K562 (cell line): ENCODE measurements around the gene CST9L. TPM values are rescaled to one million over a fixed set of nuclear protein-coding genes. Genes with fewer than 3 reads are reported as not detected.

ENCODE experiments used
- ATAC-seq: fragments of 200-7000 bp; cut with Tn5 transposase; 3 replicates; pipeline ENCODE4 v1.9.1; 2020; ENCODE audit warnings: moderate library complexity
- BruUV-seq: library from RNA; stranded (reverse); fragments of 400-500 nt; replicated peaks from 2 replicates; lab custom pipeline; 2021; lab: Mats Ljungman, UMichigan
- CTCF ChIA-PET: fragments of 300-600 bp; formaldehyde crosslinking; extraction: SDS; loops from one replicate; lab custom pipeline; 2021; ENCODE audit warnings: low intra/inter-chr PET ratio; lab: Yijun Ruan, JAX
- POLR2A ChIA-PET: fragments of 300-600, 350-650 bp; sonication (Branson Sonifier 250); formaldehyde crosslinking; extraction: SDS; loops from one replicate; lab custom pipeline; 2021; ENCODE audit warnings: antibody characterized with exemption, inconsistent platforms; lab: Yijun Ruan, JAX
- DNase-seq, 4 experiments: peaks; one replicate each; pipeline versions ENCODE4 v3.0.0 to v3.0.0-alpha.2; 2011 to 2018; ENCODE audit warnings: low spot score in 3 of 4, mixed read lengths in 3 of 4; ENCODE audit errors: extremely low read depth in 1 of 4
- FAIRE-seq: peaks from 2 replicates; lab custom pipeline; 2011; peaks lifted over from hg19 to GRCh38; lab: Jason Lieb, UNC
- H2AFZ ChIP-seq: 2 replicates; pipeline ENCODE4 v1.6.0; 2011; ENCODE audit warnings: low read depth, low read length, control low read depth, inconsistent platforms
- H3K27ac ChIP-seq: fragments of 200-600 bp; 3 replicates; pipeline ENCODE4 v1.8.0; 2011; ENCODE audit warnings: low read depth, mild to moderate bottlenecking, control low read depth, inconsistent platforms, low read length, moderate library complexity, mixed read lengths; ENCODE audit errors: extremely low read depth
- H3K27me3 ChIP-seq, 2 experiments: fragments of 300-600 bp in 1 of 2; 2 replicates in 1 of 2; 3 replicates in 1 of 2; pipeline versions ENCODE4 v1.6.0 to v1.8.0; 2011; ENCODE audit warnings: inconsistent platforms in 2 of 2, low read length in 2 of 2, mild to moderate bottlenecking in 1 of 2, mixed read lengths in 1 of 2, moderate library complexity in 1 of 2; ENCODE audit not compliant: control insufficient read depth in 2 of 2, insufficient read depth in 2 of 2
- H3K36me3 ChIP-seq: fragments of 300-600 bp; 3 replicates; pipeline ENCODE4 v1.8.0; 2011; ENCODE audit warnings: mild to moderate bottlenecking, low read length, inconsistent platforms; ENCODE audit not compliant: control insufficient read depth, insufficient read depth
- H3K4me1 ChIP-seq, 2 experiments: fragments of 200-600 bp in 1 of 2; replicated peaks in 1 of 2; 2 replicates in 1 of 2; 3 replicates in 1 of 2; pipeline versions ENCODE4 v1.5.1 to v1.8.0; 2011; ENCODE audit warnings: inconsistent platforms in 2 of 2, low read length in 2 of 2, mild to moderate bottlenecking in 1 of 2, mixed read lengths in 1 of 2, moderate library complexity in 1 of 2; ENCODE audit not compliant: control insufficient read depth in 2 of 2, insufficient read depth in 2 of 2
- H3K4me2 ChIP-seq: 2 replicates; pipeline ENCODE4 v1.6.1; 2011; ENCODE audit warnings: low read length, control low read depth, inconsistent platforms, mixed read lengths; ENCODE audit not compliant: insufficient read depth
- H3K4me3 ChIP-seq: fragments of 200-600 bp; sonication (generic), shearing (Covaris generic); 2 replicates; pipeline ENCODE4 v1.5.1; 2016; ENCODE audit warnings: control low read depth, inconsistent platforms
- H3K79me2 ChIP-seq: fragments of 200-600 bp; 3 replicates; pipeline ENCODE4 v1.8.0; 2011; ENCODE audit warnings: low read length, inconsistent platforms; ENCODE audit not compliant: control insufficient read depth, insufficient read depth
- H3K9ac ChIP-seq, 2 experiments: 2 replicates each; pipeline versions ENCODE4 v1.6.0 to v1.6.1; 2011; ENCODE audit warnings: low read depth in 2 of 2, low read length in 2 of 2, control low read depth in 1 of 2, inconsistent platforms in 1 of 2, mild to moderate bottlenecking in 1 of 2, mixed read lengths in 1 of 2; ENCODE audit not compliant: insufficient read depth in 1 of 2
- H3K9me1 ChIP-seq: one replicate; pipeline ENCODE4 v1.6.0; 2011; ENCODE audit warnings: inconsistent platforms, mild to moderate bottlenecking, low read length, moderate library complexity; ENCODE audit not compliant: control insufficient read depth, insufficient read depth
- H3K9me3 ChIP-seq: replicated peaks from 2 replicates; pipeline ENCODE4 v1.5.1; 2011; ENCODE audit warnings: low read depth, low read length, inconsistent platforms; ENCODE audit not compliant: control insufficient read depth, insufficient read depth
- H4K20me1 ChIP-seq: replicated peaks from 2 replicates; pipeline ENCODE4 v1.6.1; 2011; ENCODE audit warnings: low read length, inconsistent platforms, mixed read lengths; ENCODE audit not compliant: control insufficient read depth, insufficient read depth
- IFI16 ChIP-seq: fragments of 250-450 bp; sonication (Bioruptor Pico); IDR thresholded peaks from 2 replicates; pipeline ENCODE4 v2.1.2; 2022; ENCODE audit warnings: mild to moderate bottlenecking, inconsistent platforms
- MTA3 ChIP-seq: fragments of 450-650 bp; formaldehyde crosslinking; IDR thresholded peaks from 2 replicates; pipeline ENCODE4 v1.6.1; 2017; ENCODE audit warnings: mild to moderate bottlenecking, borderline replicate concordance
- PRMT5 ChIP-seq: sonication (generic); formaldehyde crosslinking; IDR thresholded peaks from 2 replicates; pipeline ENCODE4 v1.5.0; 2020; ENCODE audit warnings: missing genetic modification reagents
- TARDBP ChIP-seq: fragments of 450-650 bp; IDR thresholded peaks from 2 replicates; pipeline ENCODE4 v1.6.1; 2016
- ZZZ3 ChIP-seq: fragments of 450-650 bp; IDR thresholded peaks from 2 replicates; pipeline ENCODE4 v1.6.1; 2016; ENCODE audit warnings: antibody characterized with exemption, mild to moderate bottlenecking, moderate library complexity
- WGBS: fragments of 100-300 bp; shearing (Covaris generic); methylation state at CpG from one replicate; pipeline ENCODE4 v1.1.6; 2016; ENCODE audit warnings: low coverage, mixed read lengths; ENCODE audit not compliant: insufficient coverage; ENCODE audit errors: missing lambda C conversion rate; 5-methylcytosine and 5-hydroxymethylcytosine counted together
- in situ Hi-C: fragments of 300-500 bp; cut with MboI; formaldehyde crosslinking; loops from 4 replicates; pipeline ENCODE4 v1.15.0; 2018; ENCODE audit warnings: inconsistent platforms, mixed read lengths
- intact Hi-C: fragments of 100-400 bp; cut with micrococcal nuclease; formaldehyde crosslinking; loops from 2 replicates; pipeline ENCODE4 v1.14.2; 2022
- polyA plus RNA-seq, 8 experiments: library from polyadenylated mRNA; depleted of rRNA in 4 of 8; stranded (reverse) in 5 of 8; unstranded in 3 of 8; fragments of >200 nt; fragmentation: Nextera tagmentation in 2 of 8; fragmentation: Illumina TruSeq in 1 of 8; extraction: Ambion mirVana in 2 of 8; extraction: Trizol in 1 of 8; gene quantifications; 2 replicates each; pipeline versions ENCODE4 v1.2.1 to v1.2.3, GENCODE V29; 2011 to 2014; ENCODE audit warnings: inconsistent platforms in 1 of 8, missing spikeins in 1 of 8
- total RNA-seq, 7 experiments: library from RNA; depleted of rRNA in 6 of 7; stranded (reverse); fragments of >200 nt in 6 of 7; fragmentation: Illumina TruSeq in 2 of 7; extraction: Trizol in 2 of 7; gene quantifications; 2 replicates each; pipeline versions ENCODE4 v1.2.1 to v1.2.3, GENCODE V29; 2011 to 2021; ENCODE audit warnings: low replicate concordance in 1 of 7
- TF ChIP-seq, protein P1 (sequence below): fragments of 450-650 bp; formaldehyde crosslinking; IDR thresholded peaks from 2 replicates; pipeline ENCODE4 v1.4.0; 2020; ENCODE audit warnings: mild to moderate bottlenecking, mixed read lengths
- TF ChIP-seq, protein P2 (sequence below), 3 experiments: IDR thresholded peaks in 2 of 3; conservative IDR thresholded peaks in 1 of 3; 2 replicates each; pipeline ENCODE4 v1.5.1; 2011 to 2012; ENCODE audit warnings: low read length in 3 of 3, mild to moderate bottlenecking in 3 of 3, control low read depth in 2 of 3, improper control_type of control experiment in 1 of 3, inconsistent platforms in 1 of 3, low read depth in 1 of 3, mixed read lengths in 1 of 3, moderate library complexity in 1 of 3; ENCODE audit not compliant: insufficient read depth in 2 of 3

The CST9L gene
- total and polyA plus RNA-seq, 9 of the 15 experiments (the other 6 are each of a cell fraction or from before 2014, with no cell fraction given), result not detected

DNA sequence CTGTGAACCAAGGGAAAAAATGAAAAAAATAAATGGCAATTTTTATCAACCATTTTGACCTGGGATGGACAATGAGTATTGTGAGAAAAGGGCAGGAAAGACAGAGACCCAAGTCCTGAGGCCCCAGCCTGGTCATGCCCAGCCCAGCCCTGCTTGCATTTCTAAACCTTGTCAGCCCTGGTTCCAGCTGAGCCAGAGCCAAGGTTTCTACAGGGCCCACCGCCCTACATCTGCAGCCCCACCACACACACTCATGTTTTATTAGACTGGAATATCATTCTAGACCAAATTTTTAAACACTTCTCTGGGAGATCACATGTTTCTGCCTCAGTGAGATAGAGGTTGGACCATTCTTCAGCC is 667 bp upstream of the CST9L start (continued):
- TF ChIP-seq TARDBP, result no peak

DNA sequence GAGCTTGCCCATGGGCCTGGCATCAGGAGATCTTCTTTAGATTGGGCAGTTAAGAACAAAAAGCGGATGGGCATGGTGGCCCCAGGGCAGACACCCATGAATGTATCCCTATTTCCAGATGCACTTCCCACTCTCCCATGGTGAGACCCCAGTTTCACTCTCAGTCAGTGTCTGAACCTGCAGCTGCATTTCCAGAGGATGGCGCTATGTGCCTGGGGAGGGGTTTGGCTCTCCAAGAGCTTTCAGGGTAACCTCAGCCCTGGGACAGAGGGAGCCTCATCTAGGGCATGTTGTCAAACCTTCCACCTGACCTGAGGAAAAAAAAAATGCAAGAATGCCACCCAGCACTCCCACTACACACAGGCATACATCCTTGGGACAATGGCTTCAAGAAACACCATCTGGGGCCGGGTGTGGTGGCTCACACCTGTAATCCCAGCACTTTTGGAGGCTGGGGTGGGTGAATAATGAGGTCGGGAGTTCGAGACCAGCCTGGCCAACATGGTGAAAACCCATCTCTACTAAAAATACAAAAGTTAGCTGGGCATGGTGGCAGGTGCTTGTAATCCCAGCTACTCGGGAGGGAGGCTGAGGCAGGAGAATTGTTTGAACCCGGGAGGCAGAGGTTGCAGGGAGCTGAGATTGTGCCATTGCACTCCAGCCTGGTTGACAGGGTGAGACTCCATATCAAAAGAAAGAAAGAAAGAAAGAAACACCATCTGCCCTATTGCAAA is 1.9 kb downstream of the CST9L start:
- Histone ChIP-seq H3K79me2 (no peaks in the 10 kb centered on the region), H3K27me3 (peaks cover 0 to 4% of the 10 kb centered on the region in 2 experiments; a peak in 1 of 5 replicates), H3K9me3 (no peaks in the 10 kb centered on the region), H3K9ac (no peak overlapping the region), H2AFZ (no peak overlapping the region), H3K36me3 (no peaks in the 10 kb centered on the region), H4K20me1 (no peaks in the 10 kb centered on the region), H3K27ac (no peak overlapping the region), H3K4me1 (no peaks in the 10 kb centered on the region; a peak in 3 of 5 replicates), H3K4me3 (no peak overlapping the region), H3K9me1 (no peaks in the 10 kb centered on the region), H3K4me2 (no peak overlapping the region)
- no TSS peak for BruUV-seq
- 3% methylated on average over 5 of the region's 7 CpGs for WGBS
- ChIA-PET POLR2A (no interaction called here), CTCF (no interaction called here)
- FAIRE-seq (no peak), DNase-seq (no peak), ATAC-seq (no peak)
- in situ Hi-C loops, result no loop called here
- intact Hi-C loops, result no loop called here
- TF ChIP-seq, protein P1, sequence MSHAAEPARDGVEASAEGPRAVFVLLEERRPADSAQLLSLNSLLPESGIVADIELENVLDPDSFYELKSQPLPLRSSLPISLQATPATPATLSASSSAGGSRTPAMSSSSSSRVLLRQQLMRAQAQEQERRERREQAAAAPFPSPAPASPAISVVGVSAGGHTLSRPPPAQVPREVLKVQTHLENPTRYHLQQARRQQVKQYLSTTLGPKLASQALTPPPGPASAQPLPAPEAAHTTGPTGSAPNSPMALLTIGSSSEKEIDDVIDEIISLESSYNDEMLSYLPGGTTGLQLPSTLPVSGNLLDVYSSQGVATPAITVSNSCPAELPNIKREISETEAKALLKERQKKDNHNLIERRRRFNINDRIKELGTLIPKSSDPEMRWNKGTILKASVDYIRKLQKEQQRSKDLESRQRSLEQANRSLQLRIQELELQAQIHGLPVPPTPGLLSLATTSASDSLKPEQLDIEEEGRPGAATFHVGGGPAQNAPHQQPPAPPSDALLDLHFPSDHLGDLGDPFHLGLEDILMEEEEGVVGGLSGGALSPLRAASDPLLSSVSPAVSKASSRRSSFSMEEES, result no peak
- TF ChIP-seq, protein P2, sequence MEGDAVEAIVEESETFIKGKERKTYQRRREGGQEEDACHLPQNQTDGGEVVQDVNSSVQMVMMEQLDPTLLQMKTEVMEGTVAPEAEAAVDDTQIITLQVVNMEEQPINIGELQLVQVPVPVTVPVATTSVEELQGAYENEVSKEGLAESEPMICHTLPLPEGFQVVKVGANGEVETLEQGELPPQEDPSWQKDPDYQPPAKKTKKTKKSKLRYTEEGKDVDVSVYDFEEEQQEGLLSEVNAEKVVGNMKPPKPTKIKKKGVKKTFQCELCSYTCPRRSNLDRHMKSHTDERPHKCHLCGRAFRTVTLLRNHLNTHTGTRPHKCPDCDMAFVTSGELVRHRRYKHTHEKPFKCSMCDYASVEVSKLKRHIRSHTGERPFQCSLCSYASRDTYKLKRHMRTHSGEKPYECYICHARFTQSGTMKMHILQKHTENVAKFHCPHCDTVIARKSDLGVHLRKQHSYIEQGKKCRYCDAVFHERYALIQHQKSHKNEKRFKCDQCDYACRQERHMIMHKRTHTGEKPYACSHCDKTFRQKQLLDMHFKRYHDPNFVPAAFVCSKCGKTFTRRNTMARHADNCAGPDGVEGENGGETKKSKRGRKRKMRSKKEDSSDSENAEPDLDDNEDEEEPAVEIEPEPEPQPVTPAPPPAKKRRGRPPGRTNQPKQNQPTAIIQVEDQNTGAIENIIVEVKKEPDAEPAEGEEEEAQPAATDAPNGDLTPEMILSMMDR (IDR thresholded peaks at IDR 0.05 in 2 of 3, conservative IDR thresholded peaks at IDR 0.05 in 1 of 3; ENCODE audit: insufficient read depth in 2 of 3, low read depth in 1 of 3, low read length in 3 of 3), result 0 out of 6 replicates have a peak, but pooled peaks of 1 of the 3 experiments have one; percentile 11
- TF ChIP-seq MTA3 (no peak), PRMT5 (CRISPR knock-in tag) (no peak), ZZZ3 (no peak), IFI16 (CRISPR knock-in tag) (no peak)
